NCI-H2107 treated with DMSO at 0.1 percent for 48 hours (cell line): Measurements from ENCODE around the gene ROS1.
"Not testable (repeated sequence)": the region's sequence is repeated elsewhere in the genome, so short reads cannot be mapped to it uniquely, and the experiment has no call there.

Experiments used
- DNase-seq: peaks from one replicate; lab custom pipeline; 2025; ENCODE audit not compliant: unreplicated experiment; lab: John Stamatoyannopoulos, UW

The ROS1 gene

DNA sequence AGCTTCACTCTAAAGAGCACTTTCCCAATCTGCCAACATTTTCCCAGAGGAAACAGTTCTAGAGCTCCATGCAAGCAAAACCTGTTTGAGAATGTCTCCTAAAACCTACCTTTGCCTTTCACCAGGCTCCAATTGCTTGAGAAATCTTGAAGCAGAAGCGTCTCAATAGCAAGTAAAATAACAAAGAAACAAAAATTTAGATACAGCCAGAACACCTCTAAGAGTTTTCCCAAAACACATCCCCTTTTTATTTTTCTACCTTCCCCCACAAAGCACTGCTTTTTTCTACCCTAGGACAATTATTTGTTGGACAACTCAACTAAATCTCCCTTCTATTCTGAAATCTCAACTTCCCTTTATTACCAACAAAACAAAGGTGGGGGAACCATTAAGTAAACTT is 156.8 kb downstream of the ROS1 start:
- no peak for DNase-seq

DNA sequence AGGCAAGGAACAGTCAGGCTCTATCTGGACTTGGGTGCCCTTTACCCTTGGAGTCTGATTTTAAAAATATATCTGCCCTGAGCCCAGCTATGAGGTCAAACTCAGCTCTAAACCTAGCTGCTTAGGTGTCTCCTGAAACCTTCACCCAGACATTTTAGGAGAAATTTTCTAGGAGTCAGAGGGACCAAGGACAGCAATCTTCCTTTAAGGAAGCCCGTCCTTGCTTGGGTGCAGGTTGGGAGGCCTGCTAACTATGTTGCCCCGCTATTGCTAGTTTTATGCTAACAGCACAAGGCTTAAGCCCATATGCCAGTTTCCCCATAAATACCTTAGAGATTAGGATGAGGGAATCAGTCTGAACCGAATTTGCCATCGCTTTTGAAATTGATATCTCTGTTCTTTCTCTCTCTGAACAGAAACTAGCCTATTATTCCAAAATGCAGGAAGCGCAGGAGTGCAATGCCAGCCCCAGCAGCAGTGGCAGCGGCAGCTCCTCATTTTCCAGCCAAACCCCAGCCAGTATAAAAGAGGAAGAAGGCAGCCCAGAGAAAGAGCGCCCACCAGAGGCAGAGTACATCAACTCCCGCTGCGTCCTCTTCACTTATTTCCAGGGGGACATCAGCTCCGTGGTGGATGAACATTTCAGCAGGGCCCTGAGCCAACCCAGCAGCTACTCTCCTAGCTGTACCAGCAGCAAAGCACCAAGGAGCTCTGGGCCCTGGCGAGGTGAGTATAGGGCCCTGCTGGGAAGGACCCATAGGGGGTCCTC is 157.8 kb downstream of the ROS1 start:
- DNase-seq: no peak

DNA sequence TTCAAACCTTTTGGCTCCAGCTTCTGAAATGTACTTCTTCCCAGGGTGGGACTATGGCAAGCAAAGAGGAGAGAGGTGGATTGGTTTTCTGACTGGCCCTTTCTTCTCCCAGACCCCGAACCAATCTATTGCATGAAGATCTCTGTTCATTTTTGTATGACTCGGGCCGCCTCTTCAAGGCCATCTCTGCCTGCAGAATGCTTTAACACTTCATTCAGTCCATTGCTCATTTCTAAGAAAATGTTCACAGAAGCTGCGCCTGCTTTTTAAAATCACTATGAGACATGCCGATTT is 158.7 kb downstream of the ROS1 start:
- no peak for DNase-seq

DNA sequence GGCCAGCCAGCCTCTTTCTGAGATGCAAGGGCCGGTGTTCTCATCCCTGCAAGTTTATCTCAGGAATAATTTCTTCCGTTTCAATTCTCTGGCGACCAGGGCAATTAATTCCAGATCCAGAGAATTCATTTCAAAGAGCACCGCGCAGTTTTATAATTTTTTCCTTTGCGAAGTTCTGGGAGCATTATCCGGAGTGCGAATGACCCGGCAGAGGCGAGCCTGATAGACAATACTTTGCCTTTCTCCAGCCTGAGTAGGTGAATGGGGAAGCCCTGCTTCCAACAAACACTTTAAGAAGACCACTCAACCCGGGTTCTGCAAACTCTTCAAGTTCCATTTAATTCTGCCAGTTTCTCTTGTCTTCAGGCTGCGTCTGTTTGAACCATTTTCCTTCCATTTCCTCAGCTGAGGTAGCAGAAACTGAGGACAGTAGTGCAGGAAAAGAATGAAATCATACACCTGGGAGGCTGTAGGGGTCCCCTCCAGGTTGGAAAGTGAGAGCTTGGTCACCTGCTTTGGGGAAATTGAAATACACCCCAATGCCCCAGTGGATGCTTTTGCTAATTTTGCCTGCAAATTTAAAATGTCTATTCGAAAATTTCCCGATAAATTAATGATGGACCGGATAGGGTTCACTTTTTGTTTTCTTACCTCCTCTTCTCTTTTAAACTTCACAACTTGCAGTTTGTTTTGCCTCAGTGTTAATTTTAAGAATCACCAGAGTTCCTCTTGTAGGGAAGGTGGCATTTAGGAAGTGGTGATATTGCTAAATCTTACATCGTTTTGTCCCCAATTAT is 159.3 kb downstream of the ROS1 start:
- DNase-seq: no peak

DNA sequence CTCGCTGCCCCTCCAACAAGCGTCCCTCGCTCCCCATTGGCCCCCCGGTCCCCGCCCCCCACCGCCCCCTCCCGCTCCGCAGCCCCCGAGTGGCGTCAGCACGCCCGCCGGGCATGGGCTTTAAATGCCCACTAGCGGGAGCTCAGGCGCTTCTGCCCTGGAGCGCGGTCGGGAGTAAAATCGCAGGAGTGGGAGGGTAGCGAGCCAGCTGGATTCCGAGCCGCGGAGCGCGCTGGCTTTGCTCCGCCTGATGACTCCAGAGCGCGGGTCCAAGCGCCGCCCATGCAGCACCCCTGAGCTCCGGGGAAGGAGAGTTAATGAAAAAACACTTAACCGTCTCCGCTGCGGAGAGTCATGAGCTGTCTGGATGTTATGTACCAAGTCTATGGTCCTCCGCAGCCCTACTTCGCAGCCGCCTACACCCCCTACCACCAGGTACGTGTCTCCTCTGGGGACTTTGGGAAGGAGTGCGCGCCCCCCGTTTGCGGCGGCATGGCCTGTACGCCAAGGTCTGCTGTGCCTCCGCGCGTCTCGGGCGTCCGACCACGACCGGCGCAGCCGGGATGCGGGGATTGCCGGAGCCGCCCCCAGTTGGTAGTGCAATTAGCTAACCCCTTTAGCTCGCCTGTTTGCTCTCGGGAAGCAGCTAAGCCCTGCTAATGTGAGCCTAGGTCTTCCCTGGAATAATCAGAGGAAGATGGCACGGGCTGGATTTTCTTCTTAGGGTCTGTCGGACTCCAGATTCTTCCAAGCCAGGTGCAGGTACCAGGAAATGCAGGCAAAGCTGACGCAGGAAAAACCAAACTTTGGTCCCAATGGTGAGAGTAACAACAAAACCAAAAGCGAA is 160.1 kb downstream of the ROS1 start, which contains the start of gene VGLL2:
TSS of gene VGLL2 (plus strand) at position 149 of the 847 bp plus-strand sequence. CDS start at position 355, 206 bp downstream.
- DNase-seq: peak; percentile 4

DNA sequence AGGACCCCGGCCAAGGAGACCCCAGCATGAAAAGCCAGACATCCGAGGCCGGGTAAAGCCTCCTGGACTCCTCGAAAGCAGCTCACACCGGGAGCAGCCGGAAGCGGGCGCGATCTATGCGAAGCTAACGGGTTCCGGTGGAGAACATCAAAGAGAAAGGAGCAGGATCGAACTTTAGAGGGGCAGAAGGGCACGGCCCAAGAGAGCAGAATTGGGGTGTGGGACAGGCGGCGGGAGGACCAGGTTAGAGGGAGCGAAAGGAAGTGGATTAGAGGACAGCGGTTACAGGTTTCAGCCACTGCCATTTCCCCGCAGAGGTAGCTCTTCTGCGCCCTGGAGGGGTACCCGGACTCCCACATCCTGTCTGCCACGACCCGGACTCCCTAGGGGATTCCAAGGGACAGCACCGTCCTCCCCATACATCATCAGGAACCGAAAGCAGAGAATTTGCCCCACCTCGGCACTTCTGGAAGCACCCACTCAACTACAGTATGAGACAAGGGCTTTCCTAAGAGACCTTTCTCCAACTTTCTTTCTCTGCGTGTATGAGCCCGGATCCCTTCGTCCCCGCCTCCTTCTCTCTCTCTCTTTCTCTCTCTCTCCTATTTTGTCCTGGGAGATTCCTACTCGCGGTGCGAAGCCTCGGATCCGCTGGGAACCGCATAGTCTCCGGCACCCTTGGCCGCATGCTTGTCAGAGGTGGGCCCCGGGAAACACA is 160.9 kb downstream of the ROS1 start:
- no peak for DNase-seq

DNA sequence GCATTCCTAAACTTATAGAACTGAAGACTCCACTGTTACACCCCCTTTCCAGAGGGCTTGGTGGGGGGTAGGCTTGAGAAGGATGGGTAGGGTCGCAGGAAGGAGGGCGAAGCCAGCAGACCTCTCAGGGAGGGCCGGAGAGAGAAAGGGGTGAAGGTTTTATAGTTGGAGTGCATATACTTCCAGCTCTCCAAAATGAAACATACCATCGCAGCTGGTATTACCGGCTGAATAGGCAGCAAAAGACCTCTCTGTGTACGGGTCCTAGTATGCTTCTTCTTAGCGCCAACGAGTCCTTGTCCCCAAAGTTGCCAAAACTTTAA is 161.4 kb downstream of the ROS1 start:
- no peak for DNase-seq

DNA sequence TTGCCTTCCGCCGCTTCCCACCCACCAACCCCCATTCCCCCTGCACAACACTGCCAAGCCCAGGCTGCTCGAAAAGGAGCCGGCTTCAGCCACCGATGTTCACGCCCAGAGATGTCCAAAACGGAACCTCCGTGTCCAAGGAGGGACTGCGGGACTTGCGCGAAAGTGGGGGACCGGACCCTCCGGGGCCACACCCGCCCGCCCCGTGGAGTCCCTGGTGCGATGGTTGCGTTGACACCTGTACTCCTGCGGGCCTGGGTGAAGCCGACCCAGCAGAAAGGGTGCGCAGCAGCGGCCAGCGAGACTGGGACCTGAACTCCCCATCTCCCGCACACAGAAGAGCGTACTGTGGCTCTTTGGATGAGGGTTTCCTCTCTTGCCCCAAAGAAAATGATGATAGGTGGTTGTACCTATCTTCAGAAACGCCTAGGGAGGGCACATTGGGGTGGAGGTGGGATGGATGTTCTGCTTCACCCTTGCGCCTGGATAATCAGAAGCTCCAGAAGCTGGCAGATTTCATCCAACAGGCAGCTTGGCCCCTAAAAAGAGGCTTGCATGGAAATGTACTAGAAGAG is 162.3 kb downstream of the ROS1 start:
- DNase-seq: no peak

DNA sequence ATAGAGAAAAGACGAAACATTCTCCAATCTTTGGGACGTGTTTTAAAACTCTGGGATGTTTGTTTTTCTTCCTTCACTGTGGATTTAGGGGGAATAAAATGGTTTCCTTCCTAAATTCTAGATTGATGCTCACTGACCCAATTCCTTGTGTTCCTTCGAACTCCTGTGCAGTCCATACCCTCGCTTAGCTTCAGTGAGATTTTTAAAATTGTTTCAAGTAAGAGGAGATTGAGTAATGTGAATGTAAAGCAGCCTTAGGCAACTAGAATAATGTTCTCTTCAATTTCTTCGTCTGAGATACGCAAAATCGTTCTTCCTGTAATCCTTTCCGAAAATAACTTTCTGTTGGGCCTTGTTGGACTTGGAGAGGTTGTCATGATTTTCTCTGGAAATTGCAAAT is 162.9 kb downstream of the ROS1 start:
- DNase-seq: no peak

DNA sequence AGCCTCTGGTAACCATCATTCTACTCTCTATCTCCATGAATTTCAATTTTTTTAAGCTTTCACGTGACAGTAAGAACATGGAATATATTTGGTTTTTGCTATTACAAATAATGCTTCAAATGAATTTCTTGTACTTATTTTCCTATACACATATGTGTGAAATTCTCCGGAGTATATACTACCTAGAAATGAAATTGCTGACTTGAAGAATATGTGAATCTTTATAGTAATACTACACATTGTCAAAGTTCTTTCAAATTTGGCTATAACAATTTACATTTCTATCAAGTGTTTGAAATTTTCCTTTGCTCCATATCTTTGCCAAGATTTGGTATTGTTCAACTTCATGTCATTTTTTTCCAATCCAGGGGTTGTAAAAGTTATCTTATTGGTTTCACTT is 172.0 kb downstream of the ROS1 start:
- no peak for DNase-seq

DNA sequence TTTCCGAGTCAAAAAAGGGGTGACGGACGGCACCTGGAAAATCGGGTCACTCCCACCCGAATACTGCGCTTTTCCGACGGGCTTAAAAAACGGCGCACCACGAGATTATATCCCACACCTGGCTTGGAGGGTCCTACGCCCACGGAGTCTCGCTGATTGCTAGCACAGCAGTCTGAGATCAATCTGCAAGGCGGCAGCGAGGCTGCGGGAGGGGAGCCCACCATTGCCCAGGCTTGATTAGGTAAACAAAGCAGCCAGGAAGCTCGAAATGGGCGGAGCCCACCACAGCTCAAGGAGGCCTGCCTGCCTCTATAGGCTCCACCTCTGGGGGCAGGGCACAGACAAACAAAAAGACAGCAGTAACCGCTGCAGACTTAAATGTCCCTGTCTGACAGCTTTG is 180.8 kb downstream of the ROS1 start:
- not testable (repeated sequence) for DNase-seq

DNA sequence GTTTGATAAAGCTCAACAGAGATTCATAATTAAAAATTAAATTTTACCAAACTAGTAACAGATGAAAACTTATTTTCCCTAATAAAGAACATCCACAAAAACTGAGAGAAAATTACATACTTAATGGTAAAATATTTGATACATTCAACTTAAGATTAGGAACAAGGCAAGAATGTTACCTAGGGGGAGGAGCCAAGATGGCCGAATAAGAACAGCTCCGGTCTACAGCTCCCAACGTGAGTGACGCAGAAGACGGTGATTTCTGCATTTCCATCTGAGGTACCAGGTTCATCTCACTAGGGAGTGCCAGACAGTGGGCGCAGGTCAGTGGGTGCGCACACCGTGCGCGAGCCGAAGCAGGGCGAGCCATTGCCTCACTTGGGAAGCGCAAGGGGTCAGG is 181.2 kb downstream of the ROS1 start:
- not testable (repeated sequence) for DNase-seq
